ENCODE data around the gene PCDHB1. TPM values are rescaled to one million over a fixed set of nuclear protein-coding genes. Genes with fewer than 3 reads are reported as not detected.

PCDHB1 gene
- total RNA-seq, result not detected in 2 replicates

GRCh38 chr5:141050622-141051520 is at the start of gene PCDHB1:
PCDHB1 (plus strand) TSS chr5:141051374; CDS start chr5:141051471, 97 bp downstream.

GRCh38 chr5:141094481-141095262 is 43.5 kb downstream of the PCDHB1 start, which contains the start of gene PCDHB2:
PCDHB2 (plus strand) TSS chr5:141094615; CDS start chr5:141094791, 176 bp downstream.

GRCh38 chr5:141100243-141100805 is 49.1 kb downstream of the PCDHB1 start, which contains the start of gene PCDHB3:
PCDHB3 (plus strand) TSS chr5:141100473; CDS start chr5:141100650, 177 bp downstream.

Other genes with a start within 250 kb of the PCDHB1 start
- 0.22 and 0.27 TPM in 2 replicates for gene PCDHA4, start 244.3 kb upstream of the PCDHB1 start, total RNA-seq
- gene PCDHA5, start 229.8 kb upstream of the PCDHB1 start, total RNA-seq, result under 0.01 and 0.07 TPM in 2 replicates
- 0.13 and 0.22 TPM in 2 replicates for gene PCDHA6, start 223.4 kb upstream of the PCDHB1 start, total RNA-seq
- 0.07 and 0.40 TPM in 2 replicates for gene PCDHA7, start 217.1 kb upstream of the PCDHB1 start, total RNA-seq
- gene PCDHA8, start 210.2 kb upstream of the PCDHB1 start, total RNA-seq, result under 0.01 TPM in 2 replicates
- gene PCDHA9, start 203.0 kb upstream of the PCDHB1 start, total RNA-seq, result under 0.01 and 0.07 TPM in 2 replicates
- 0.07 and 0.27 TPM in 2 replicates for gene PCDHA10, start 195.5 kb upstream of the PCDHB1 start, total RNA-seq
- gene PCDHA11, start 182.4 kb upstream of the PCDHB1 start, total RNA-seq, result under 0.01 TPM in 1 of 2 replicates, not detected in the other
- under 0.01 TPM in 1 of 2 replicates, not detected in the other for gene PCDHA12, start 176.1 kb upstream of the PCDHB1 start, total RNA-seq
- gene PCDHA13, start 169.2 kb upstream of the PCDHB1 start, total RNA-seq, result not detected in 2 replicates
- under 0.01 TPM in 1 of 2 replicates, not detected in the other for gene PCDHAC1, start 125.1 kb upstream of the PCDHB1 start, total RNA-seq
- 1.8 and 3.3 TPM in 2 replicates for gene PCDHAC2, start 84.9 kb upstream of the PCDHB1 start, total RNA-seq
- gene PCDHB2, start 43.2 kb downstream of the PCDHB1 start, total RNA-seq, result 0.66 and 0.72 TPM in 2 replicates
- gene PCDHB3, start 49.1 kb downstream of the PCDHB1 start, total RNA-seq, result 0.14 and 0.27 TPM in 2 replicates
- 0.07 and 0.13 TPM in 2 replicates for gene PCDHB4, start 70.4 kb downstream of the PCDHB1 start, total RNA-seq
- 0.40 and 0.43 TPM in 2 replicates for gene PCDHB5, start 83.8 kb downstream of the PCDHB1 start, total RNA-seq
- gene PCDHB6, start 98.7 kb downstream of the PCDHB1 start, total RNA-seq, result 0.07 TPM in 1 of 2 replicates, not detected in the other
- gene PCDHB7, start 121.3 kb downstream of the PCDHB1 start, total RNA-seq, result 0.22 and 0.40 TPM in 2 replicates
- gene PCDHB8, start 126.4 kb downstream of the PCDHB1 start, total RNA-seq, result 0.07 and 0.13 TPM in 2 replicates
- 0.07 and 0.13 TPM in 2 replicates for gene PCDHB16, start 131.0 kb downstream of the PCDHB1 start, total RNA-seq
- 0.13 and 0.14 TPM in 2 replicates for gene PCDHB9, start 135.8 kb downstream of the PCDHB1 start, total RNA-seq
- 0.22 and 0.66 TPM in 2 replicates for gene PCDHB10, start 141.0 kb downstream of the PCDHB1 start, total RNA-seq
- gene PCDHB11, start 148.3 kb downstream of the PCDHB1 start, total RNA-seq, result 0.07 and 0.27 TPM in 2 replicates
- 0.07 and 0.27 TPM in 2 replicates for gene PCDHB12, start 157.3 kb downstream of the PCDHB1 start, total RNA-seq
- gene PCDHB13, start 162.5 kb downstream of the PCDHB1 start, total RNA-seq, result 0.22 and 0.66 TPM in 2 replicates
- 0.14 and 0.53 TPM in 2 replicates for gene PCDHB14, start 172.0 kb downstream of the PCDHB1 start, total RNA-seq
- 0.14 and 0.66 TPM in 2 replicates for gene PCDHB15, start 194.0 kb downstream of the PCDHB1 start, total RNA-seq

Measured in thoracic aorta endothelial cell (primary cell).